Measurements from ENCODE around the gene RBM19. TPM values are rescaled to one million over a fixed set of nuclear protein-coding genes. Genes with fewer than 3 reads are reported as not detected.

The RBM19 gene
- polyA plus RNA-seq, 10 donors, result 11.8 to 21.7 (median 14.9) TPM

DNA sequence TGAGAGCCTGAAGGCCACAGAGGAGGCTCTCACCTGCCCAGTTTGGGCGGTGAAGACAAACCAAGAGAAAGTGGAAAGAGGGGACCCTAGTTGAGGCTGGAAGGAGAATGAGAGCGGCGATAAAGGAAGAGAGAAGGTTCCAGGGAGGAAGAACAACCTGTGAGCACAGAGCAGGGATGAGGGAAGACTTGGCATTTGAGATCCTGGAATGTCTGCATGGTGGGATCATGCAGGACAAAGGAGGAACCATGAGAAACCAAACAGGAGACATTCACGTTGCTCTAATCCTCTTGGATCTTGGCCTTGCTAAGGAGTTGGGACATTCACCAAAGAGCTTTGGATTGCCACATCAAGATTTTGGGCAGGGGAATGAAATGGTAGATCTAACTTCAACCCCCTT, 22.9 kb upstream of the RBM19 start:
- DNase-seq, result no peak

DNA sequence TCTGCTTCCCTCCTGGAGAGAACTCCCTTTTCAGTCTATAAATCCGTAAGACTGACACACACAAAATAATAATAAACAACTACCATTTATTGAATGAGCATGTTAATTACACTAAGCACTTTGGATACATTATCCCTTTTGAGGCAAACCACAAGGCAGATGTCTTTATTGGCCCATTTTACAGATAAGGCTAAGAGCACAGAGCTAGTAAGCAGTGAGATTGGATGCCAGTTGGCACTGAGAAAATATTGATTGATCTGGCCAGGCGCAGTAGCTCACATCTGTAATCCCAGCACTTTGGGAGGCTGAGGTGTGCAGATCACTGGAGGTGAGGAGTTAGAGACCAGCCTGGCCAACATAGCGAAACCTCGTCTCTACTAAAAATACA, 21.9 kb upstream of the RBM19 start:
- DNase-seq, result no peak

DNA sequence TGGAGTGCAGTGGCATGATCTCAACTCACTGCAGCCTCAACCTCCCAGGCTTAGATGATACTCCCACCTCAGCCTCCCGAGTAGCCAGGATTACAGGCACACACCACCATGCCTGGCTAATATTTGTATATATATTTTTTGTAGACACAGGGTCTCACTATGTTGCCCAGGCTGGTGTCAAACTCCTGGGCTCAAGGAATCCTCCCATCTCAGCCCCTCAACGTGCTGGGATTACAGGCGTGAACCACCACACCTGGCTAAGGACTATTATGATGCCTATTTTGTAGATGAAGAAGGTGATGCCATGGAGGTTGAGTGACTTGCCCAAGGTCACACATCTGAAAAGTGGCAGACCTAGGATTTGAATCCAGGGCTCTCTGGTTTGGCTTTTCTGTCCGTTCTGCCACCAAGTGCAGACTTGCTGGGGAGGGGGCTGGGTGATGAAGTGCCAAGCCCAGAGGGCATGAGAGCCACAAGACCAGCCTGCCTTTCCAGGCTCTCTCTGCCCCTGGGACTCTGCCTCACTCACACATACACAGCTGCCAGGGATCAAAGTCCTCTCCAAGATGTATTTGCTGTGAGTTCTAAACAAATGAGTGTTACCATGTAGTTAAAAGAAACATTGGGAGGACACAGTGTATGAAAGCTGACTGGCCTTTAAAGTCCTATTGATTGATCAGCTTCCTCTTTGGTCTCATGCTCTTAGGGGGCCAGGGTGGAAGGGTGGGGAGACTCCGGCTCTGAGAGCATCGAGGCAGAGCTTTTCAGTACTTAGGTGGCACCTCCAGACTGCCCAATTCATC, 21.3 kb upstream of the RBM19 start:
- DNase-seq, result no peak

DNA sequence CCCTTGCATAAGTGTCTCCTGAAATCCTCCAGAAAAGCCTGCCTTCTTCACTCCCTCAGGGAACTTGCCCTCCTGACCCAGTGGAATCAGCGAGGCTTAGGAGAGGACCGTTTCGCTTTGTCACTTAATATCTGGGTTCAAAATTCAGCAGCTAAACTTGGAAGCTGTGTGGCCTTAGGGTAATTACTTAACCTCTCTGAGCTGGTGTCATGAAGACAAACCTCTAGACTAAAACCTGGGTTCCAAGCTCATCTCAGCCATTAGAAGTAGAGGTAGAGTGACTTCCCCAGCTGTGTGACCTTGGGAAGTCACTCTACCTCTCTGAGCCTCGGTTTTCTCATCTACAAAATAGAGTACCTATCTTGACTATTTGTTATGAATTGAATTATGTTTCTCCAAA, 18.3 kb upstream of the RBM19 start:
- DNase-seq, result no peak

DNA sequence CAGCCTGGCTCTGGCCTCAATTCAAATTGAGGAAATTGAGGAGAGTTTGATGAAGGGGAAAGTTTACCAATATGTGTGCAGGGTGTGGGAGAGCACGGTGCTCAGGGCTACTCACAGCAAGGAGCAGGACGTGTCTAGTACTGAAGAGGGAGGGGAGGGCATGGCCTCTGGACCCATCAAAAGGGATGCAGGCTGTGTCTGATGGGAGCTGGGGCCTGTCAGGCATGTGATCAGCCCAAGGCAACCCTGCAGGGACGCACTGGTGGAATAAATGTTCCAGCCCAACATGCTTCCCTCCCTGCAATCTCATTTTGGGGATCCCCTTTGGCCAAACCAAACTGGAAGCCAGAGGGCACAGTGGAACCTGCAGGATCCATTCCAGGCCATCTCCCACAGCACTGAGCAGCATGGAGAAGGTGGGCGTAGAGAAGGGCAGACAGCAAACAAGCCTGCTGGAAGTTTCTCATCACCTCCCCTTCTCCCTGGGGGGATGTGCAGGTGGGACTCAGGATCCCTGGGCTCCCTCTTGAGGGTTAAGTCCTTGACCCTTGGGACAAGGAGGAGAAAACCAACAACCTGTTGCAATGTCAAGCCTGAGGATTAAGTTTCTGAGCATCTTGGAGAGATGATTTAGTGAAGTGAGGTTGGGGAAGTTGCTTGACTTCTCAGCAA, 17.8 kb upstream of the RBM19 start:
- no peak for DNase-seq

DNA sequence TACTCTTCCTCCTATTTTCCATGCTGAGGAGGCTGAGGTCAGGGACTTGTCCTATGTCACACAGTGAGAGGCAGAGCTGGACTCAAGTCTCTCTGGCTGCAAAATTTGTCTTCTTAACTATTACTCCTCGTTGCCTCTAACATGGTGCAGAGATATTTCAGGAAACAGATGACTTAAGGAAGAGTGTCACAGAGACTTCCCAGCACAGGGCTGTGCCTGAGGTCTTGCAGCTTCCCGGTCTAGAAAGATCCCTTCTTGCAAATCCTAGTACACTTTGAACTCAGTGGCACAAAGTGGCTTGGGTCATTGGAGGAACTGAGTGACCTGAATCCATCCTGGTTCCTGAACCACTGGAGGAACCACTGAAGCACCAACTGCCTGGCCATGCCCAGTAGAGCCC, 17.1 kb upstream of the RBM19 start:
- DNase-seq, result no peak

DNA sequence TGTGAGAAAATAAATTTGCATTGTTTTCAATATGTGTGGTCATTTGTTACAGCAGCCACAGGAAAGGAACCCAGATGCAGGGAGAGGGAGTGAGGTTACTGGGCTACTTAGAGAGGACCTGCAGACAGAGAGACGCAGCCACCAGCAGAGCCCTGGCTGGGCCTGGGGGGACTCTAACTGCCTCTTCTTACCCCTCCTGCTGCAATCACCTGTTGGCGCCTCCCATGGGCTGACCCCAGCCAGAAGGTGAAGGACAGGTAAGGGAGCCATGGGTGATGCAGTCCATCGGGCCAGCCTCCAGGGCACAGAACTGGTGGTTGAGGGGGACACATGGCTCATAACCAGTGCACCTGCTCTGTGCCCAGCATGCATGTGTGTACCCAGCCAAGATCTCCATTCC, 15.8 kb upstream of the RBM19 start:
- no peak for DNase-seq

DNA sequence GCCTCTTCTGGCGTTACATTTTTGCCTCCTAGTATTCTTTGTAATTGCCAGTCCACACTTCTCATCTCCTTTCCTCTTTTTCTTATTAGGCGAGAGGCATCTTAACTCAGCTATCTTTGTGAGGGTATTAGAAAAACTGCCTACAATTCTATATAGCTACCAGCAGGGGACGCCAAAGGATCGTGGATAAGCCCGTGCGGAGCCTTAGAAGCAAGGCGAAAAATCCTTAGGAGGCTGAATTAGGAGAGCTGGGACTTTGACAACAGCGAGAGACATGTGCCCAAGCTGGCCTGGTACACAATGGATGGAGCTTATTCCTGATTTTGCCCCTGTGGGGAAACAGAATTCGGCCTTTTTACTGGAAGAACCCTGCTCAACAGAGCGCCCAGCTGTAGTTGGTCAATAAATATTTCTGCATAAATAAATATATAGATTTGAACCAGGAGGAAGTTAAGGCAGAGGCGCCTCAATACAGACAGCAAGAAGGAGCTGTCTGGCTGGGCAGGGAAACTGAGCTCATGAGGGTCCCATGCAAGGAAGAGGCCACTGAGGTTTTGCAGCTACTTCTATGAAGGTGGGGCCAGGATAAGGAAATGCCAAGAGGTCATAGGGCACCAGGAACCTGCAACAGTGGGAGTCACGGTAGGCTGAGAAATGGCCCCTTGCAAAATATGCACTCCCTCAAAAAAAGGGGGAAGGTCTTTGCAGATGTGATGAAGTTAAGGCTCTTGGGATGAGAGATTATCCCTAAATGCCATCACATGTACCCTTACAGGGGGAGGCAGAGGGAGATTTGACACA, 14.6 kb upstream of the RBM19 start:
- DNase-seq, result peak; percentile 53 to 80 (median 74)

DNA sequence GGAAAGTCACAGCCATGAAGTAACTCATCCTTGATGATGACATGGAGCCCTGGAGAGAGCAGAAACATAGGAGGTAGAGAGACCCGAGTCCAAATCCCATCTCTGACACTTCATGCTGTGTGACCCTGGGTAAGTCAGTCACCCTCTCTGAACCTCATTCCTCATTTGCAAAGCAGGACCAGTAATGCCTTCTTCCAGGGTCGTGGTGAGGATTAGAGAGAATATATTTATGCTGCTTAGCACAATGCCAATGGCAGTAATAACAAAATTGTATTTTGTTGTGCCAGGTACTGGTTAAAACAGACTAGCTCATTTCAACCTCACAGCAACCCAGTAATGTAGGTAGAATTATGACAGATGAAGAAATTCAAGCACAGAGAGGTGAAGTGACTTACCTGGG, 13.9 kb upstream of the RBM19 start:
- no peak for DNase-seq

DNA sequence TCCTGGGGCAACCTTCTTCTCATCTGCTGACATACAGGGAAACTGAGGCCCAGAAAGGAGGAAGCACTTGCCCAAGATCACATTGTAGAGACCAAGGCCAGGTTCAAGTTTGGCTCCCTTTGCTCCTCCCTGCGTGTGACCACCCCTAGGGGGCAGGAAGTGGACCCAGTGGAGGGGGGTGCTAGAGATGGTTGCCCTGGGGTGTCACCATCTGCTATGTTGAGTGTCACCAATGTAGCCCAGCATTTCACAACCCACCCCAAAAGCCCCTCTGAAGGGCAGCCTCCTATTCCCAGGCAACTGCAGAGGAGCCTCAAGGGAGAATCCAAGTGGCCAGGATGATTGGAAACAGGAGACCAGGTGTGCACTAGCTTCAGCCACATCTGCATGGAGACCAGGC, 12.0 kb upstream of the RBM19 start:
- no peak for DNase-seq

DNA sequence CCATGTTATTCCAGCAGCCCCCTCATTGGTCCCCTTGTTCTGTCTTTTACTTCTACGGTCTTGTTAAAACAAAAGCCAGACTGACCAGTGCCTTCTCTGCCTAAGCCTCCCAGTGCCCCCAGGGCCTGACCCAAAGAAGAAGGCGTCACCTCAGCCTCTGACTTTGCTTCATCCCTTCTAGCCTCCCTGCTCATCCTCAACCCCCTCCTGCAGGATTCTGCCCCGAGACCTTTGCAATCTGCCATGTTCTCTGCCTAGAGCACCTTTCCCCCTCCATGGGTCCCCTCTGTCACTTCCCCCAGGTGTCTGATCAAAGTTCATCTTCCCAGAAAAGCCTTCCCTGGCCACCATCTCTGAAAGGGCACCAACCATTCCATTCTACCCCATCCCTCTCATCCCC, 7.9 kb upstream of the RBM19 start:
- DNase-seq, result no peak

DNA sequence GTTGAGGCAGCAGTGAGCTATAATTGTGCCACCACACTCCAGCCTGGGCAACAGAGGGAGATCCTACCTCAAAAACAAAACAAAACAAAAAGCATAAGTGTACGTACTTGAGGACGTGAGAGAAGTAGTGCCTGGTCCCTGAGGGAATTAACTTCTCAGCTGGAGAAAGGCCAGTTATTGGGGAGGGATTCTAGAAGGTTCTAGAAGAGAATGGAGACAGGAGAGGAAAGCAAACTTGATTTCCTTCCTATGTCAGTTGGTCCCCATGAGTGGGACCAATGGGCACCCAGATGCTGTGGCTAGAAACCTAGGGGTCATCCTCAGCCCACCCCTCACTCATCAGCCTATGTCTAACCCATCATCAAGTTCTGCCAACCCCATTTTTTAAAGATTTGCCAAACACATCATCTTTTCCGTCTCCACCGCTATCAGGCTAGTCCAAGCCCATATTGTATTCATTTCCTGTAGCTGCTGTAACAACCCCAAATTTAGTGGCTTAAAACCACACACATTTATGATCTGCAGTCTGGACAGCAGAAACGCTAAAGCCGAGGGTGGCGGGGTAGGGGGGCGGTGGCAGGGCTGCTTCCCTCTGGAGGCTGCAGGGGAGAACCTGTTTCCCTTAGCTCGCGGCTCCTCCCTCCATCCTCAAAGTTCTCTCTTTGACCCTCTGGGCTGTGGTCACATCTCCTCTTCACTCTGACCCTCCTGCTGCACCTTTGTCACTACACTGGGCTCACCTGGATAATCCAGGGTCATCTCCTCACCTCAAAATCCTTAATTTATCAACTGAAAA, 7.2 kb upstream of the RBM19 start:
- DNase-seq, result no peak

DNA sequence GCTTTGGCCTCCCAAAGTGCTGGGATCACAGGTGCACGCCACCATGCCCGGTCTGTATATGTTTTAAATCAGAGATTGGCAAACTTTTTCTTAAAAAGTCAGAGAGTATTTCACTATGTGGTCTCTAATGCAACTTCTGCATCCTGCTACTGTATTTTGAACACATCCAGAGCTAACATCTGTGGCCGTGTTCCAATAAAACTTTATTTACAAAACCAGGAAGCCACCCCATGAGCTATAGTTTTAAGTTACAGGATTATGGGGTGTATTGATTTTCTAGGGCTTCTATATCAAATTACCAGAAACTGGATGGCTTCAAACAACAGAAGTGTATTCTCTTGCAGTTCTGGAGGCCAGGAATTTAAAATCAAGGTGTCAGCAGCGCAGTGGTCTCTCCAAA, 5.3 kb upstream of the RBM19 start:
- DNase-seq, result no peak

DNA sequence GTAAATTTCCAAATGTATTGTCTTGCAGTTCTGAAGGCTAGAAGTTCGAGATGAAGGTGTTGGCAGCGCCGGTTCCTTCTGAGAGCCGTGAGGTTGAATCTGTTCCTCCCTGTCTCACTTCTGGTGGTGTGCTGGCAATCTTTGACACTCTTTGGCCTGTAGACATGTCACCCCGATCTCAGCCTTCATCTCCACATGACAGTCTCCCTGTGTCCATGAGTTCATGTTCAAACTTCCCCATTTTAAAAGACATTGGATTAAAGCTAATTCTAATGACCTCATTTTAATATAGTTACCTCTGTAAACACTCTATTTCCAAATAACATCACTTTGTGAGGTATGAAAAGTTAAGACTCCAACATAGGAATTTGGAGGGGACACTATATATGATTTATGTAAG, 4.1 kb upstream of the RBM19 start:
- DNase-seq, result no peak

DNA sequence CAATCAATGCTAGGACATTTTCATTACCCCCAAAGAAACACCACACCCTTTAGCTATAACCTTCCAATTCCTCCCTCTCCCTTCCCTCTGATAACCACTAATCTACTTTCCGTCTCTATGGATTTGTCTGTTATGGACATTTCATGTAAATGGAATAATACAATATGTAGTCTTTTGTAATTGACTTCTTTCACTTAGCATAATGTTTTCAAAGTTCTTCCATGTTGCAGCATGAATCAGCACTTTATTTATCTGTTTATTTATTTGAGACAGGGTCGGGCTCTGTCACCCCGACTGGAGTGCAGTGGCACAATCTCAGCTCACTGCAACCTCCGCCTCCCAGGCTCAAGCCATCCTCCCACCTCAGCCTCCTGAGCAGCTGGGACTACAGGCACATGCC, 1.2 kb upstream of the RBM19 start:
- no peak for DNase-seq

DNA sequence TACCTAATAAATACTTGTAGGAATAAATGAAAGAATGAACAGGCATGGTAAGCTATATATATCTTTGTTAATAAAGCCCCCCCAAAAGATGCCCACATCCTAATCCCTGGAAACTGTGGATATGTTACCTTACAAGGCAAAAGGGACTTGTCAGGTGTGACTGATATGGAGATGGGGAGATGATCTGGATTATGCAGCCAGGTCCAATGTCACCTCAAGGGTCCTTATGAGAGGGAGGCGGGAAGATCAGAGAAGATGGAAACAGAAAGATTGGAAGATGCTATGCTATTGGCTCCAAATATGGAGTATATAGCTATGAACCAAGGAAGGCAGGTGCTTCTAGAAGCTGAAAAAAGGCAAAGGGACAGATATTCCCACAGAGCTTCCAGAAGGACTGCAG, 3.4 kb downstream of the RBM19 start:
- no peak for DNase-seq

DNA sequence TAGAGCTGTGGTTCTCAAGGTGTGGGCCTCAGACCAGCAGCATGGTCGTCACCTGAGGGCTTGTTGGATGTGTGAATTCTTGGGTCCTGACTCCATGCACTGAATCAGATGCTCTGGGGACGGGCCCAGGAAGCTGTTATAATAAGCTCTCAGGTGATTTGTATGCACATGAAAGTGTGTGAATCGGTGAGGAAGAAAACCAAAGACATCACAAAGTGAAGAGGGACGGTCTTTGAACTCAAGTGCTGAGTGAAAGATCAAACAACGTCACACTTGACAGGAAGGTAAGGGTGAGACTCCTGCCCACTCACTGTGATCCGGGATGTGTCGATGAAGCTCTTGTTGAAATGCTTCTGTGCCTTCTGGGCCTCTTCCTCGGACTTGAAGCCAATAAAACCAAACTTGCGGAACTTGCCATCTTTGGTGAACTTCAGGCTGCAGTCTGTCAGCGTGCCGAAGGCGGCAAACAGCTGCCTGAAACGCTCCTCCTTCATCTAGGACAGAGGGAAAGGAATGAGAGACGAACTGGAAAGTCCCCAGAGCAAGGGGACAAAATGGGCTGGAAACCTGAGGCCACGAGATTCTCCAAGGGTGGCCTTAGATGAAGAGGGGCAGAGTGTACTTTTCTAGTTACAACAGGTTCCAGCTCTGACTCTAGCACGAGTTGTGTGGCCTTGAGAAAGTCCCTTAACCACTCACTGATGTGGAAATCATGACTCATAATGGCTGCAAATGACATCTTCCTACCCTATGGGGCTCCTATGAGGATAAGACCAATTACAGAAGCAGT, 4.0 kb downstream of the RBM19 start:
- DNase-seq, result no peak

DNA sequence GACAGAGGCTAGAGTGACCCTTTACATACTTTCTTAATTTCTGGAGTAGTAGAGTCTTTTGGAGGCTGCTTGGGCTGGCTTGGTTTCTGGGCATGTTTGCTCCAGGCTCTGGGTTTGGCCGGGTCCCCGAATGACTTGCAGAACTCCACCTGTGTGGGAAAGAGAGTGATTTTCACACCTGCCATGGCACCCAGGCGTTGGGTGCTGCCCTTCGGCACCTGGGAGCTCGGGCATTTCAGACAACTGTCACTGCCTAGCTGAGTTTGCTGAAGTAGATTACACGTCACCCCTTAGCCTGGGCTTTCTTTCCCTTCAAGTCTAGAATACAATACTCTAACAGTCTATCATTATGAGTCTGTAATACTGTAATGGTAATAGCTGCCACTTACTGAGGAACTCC, 6.1 kb downstream of the RBM19 start:
- no peak for DNase-seq

DNA sequence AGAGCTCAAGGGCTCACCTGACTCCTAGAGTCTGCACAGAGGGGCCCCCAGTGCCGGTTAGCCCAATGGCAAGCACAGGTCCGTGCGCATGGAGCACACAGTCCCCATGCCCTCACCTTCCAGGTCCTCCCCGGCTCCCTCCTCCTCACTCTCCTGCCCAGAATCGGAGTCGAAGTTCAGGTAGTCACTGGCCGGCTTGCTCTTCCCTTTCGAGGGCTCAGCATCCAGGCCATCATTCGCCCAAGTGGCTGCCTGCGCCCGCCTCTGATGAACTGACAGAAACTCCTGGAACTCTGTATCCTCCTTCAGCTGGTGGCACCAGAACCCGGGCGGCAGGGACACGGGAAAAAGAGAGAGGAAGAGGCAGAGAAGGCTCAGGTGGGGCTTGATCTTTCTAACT, 7.0 kb downstream of the RBM19 start:
- no peak for DNase-seq

DNA sequence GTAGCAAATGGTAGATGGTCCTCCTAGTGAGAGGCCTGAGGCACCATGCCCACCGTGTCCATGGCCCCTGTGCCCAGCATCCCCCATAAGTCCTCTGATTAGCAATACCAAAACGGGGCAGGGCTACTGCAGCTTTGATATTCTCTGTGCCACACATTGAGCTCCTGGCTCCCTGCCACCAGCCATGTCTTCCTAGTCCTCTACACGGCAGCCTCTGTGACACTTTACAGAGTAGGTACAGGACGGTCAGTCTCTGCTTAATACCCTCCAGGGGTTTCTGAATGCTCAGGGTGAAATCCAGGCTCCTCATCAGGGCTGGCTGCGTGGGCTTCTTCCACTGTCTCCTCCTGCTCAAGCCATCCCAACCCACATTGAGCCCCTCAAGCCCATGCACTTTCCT, 8.0 kb downstream of the RBM19 start:
- DNase-seq, result no peak

DNA sequence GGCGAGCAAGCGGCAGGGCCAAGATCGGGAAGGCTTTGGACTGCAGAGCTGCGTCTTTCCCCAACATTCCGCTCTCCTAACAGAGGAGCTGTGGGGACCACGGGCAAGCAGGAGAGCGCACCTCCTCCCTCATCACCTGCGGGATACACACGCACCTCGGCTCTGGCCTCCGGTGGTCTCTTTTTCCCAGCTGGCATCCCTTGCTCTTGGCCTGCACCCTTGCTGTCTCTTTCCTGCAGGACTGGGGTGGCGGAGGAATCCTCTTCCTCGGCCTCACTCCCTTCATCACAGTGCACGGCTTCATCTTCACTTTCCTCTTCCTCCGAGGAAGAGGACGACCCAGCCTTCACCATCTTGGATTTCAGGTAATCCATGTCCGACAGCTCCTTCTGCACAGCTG, 8.5 kb downstream of the RBM19 start:
- no peak for DNase-seq

All from muscle of back (tissue), 11 donors.